GM12891 (cell line): ENCODE results near the gene ADCY3.
"Not testable (repeated sequence)": the region's sequence is repeated elsewhere in the genome, so short reads cannot be mapped to it uniquely, and the experiment has no call there.

ENCODE experiments used
- POLR2A ChIP-seq: IDR thresholded peaks from 2 replicates; pipeline ENCODE4 v1.6.1; 2011; ENCODE audit warnings: low read depth, low read length, control low read depth
- POLR2AphosphoS5 ChIP-seq: IDR thresholded peaks from 2 replicates; pipeline ENCODE4 v1.6.1; 2011; ENCODE audit warnings: low read depth, low read length, control low read depth
- POU2F2 ChIP-seq: IDR thresholded peaks from 2 replicates; pipeline ENCODE4 v1.6.1; 2011; ENCODE audit warnings: low read depth, mild to moderate bottlenecking, control low read depth, low read length, moderate library complexity
- SPI1 ChIP-seq: IDR thresholded peaks from 2 replicates; pipeline ENCODE4 v1.6.1; 2011; ENCODE audit warnings: low read depth, low read length, control low read depth
- TAF1 ChIP-seq: IDR thresholded peaks from 2 replicates; pipeline ENCODE4 v1.6.1; 2011; ENCODE audit warnings: low read depth, low read length, control low read depth

GRCh38 chr2:24805811-24806660 lies 114.0 kb downstream of the ADCY3 start:
- TF ChIP-seq POLR2A, SPI1, POLR2AphosphoS5, TAF1, POU2F2: not testable (repeated sequence)
